HG03558 (cell line): Measurements from ENCODE around the gene SEMA4B.
"Not testable (repeated sequence)": the region's sequence is repeated elsewhere in the genome, so short reads cannot be mapped to it uniquely, and the experiment has no call there.

Experiments
- ATAC-seq: cut with Tn5 transposase; IDR thresholded peaks from one replicate; pipeline ENCODE4 v1.9.1; 2021; ENCODE audit warnings: moderate number of reproducible peaks; ENCODE audit not compliant: unreplicated experiment; ENCODE audit errors: extremely low read depth

The SEMA4B gene

GRCh38 chr15:90178468-90179435, 22.4 kb upstream of the SEMA4B start:
- ATAC-seq = no peak

GRCh38 chr15:90181776-90182175, 19.4 kb upstream of the SEMA4B start:
- ATAC-seq = no peak

GRCh38 chr15:90184119-90184785, 16.9 kb upstream of the SEMA4B start:
- no peak for ATAC-seq

- ATAC-seq = no peak
These were observed 16.1 kb upstream of the SEMA4B start for GRCh38 chr15:90184786-90185704.

- no peak for ATAC-seq
These were observed 13.8 kb upstream of the SEMA4B start for GRCh38 chr15:90187257-90187868.

- ATAC-seq = not testable (repeated sequence)
These were observed 13.1 kb upstream of the SEMA4B start for GRCh38 chr15:90188065-90188464.

GRCh38 chr15:90188914-90189748, 12.0 kb upstream of the SEMA4B start:
- ATAC-seq = no peak

- no peak for ATAC-seq
These were observed 11.2 kb upstream of the SEMA4B start for GRCh38 chr15:90189781-90190467.

- ATAC-seq = no peak
These were observed 10.4 kb upstream of the SEMA4B start for GRCh38 chr15:90190606-90191343.

- ATAC-seq = no peak
These were observed 9.8 kb upstream of the SEMA4B start for GRCh38 chr15:90191344-90191687.

GRCh38 chr15:90191794-90192509, 9.2 kb upstream of the SEMA4B start:
- ATAC-seq = peak; percentile 41

- ATAC-seq = no peak
These were observed 8.0 kb upstream of the SEMA4B start for GRCh38 chr15:90192961-90193786.

GRCh38 chr15:90194655-90195054, 6.5 kb upstream of the SEMA4B start:
- ATAC-seq = no peak

GRCh38 chr15:90200534-90201129, 498 bp upstream of the SEMA4B start:
- no peak for ATAC-seq

GRCh38 chr15:90201944-90202375, 830 bp downstream of the SEMA4B start:
- no peak for ATAC-seq

GRCh38 chr15:90202929-90203328, 1.8 kb downstream of the SEMA4B start:
- no peak for ATAC-seq
